HTR-8/SVneo (cell line): ENCODE data around the gene SIK3.

Experiments
- DNase-seq: peaks from one replicate; pipeline ENCODE4 v3.0.0; 2011; ENCODE audit warnings: low spot score, mixed read lengths; ENCODE audit not compliant: insufficient read length
- FAIRE-seq: peaks from 2 replicates; lab custom pipeline; 2011; peaks lifted over from hg19 to GRCh38; lab: Jason Lieb, UNC

SIK3 gene

GRCh38 chr11:116856423-116856822, 241.8 kb downstream of the SIK3 start:
- no peak for DNase-seq
- FAIRE-seq, result no peak

- DNase-seq (no peak), FAIRE-seq (no peak)
These were observed 242.8 kb downstream of the SIK3 start for GRCh38 chr11:116855413-116855812.

GRCh38 chr11:116853461-116854073, 244.7 kb downstream of the SIK3 start:
- FAIRE-seq, result no peak
- peak; percentile 68 for DNase-seq

GRCh38 chr11:116852261-116853031, 245.8 kb downstream of the SIK3 start:
- DNase-seq (peak; percentile 37), FAIRE-seq (no peak)

- FAIRE-seq, result no peak
These were observed 246.6 kb downstream of the SIK3 start for GRCh38 chr11:116851626-116852025.

GRCh38 chr11:116849486-116849885, 248.7 kb downstream of the SIK3 start:
- no peak for FAIRE-seq

More at GRCh38 chr11:116851626-116852025, 246.6 kb downstream of the SIK3 start:
- DNase-seq, result no peak

GRCh38 chr11:116849060-116849459, 249.2 kb downstream of the SIK3 start:
- DNase-seq, result no peak
- FAIRE-seq, result no peak

More at GRCh38 chr11:116849486-116849885, 248.7 kb downstream of the SIK3 start:
- DNase-seq, result no peak

- no peak for FAIRE-seq
- DNase-seq, result no peak
These were observed 250.6 kb downstream of the SIK3 start for GRCh38 chr11:116847612-116848011.

- DNase-seq (no peak), FAIRE-seq (no peak)
These were observed 253.5 kb downstream of the SIK3 start for GRCh38 chr11:116844722-116845121.

- FAIRE-seq (no peak), DNase-seq (no peak)
These were observed 254.6 kb downstream of the SIK3 start for GRCh38 chr11:116843661-116844060.

GRCh38 chr11:116842909-116843308, 255.3 kb downstream of the SIK3 start:
- FAIRE-seq (no peak), DNase-seq (no peak)

GRCh38 chr11:116842117-116842516, 256.1 kb downstream of the SIK3 start:
- FAIRE-seq (no peak), DNase-seq (no peak)

- DNase-seq (no peak), FAIRE-seq (no peak)
These were observed 257.4 kb downstream of the SIK3 start for GRCh38 chr11:116840746-116841296.

- no peak for FAIRE-seq
- DNase-seq, result no peak
These were observed 257.9 kb downstream of the SIK3 start for GRCh38 chr11:116840224-116840745.

GRCh38 chr11:116838321-116839084, 259.7 kb downstream of the SIK3 start:
- FAIRE-seq, result no peak
- DNase-seq, result no peak

GRCh38 chr11:116837231-116838091, 260.8 kb downstream of the SIK3 start, which contains the start of gene APOA1:
Gene APOA1 (minus strand): TSS chr11:116837622. CDS start chr11:116837387, 235 bp downstream.
- DNase-seq (no peak), FAIRE-seq (no peak)

GRCh38 chr11:116836632-116836991, 261.6 kb downstream of the SIK3 start:
- FAIRE-seq (no peak), DNase-seq (no peak)

GRCh38 chr11:116835791-116836631, 262.2 kb downstream of the SIK3 start:
- DNase-seq (peak; percentile 79), FAIRE-seq (peak; percentile 82)
